ENCODE results near the gene EVI2A. TPM values are rescaled to one million over a fixed set of nuclear protein-coding genes. Genes with fewer than 3 reads are reported as not detected.

The EVI2A gene
- total and polyA plus RNA-seq, 10 of the 15 experiments (the other 5 are each of a cell fraction or from before 2014, with no cell fraction given) = 4.6 to 78.3 (median 25.7) TPM

DNA sequence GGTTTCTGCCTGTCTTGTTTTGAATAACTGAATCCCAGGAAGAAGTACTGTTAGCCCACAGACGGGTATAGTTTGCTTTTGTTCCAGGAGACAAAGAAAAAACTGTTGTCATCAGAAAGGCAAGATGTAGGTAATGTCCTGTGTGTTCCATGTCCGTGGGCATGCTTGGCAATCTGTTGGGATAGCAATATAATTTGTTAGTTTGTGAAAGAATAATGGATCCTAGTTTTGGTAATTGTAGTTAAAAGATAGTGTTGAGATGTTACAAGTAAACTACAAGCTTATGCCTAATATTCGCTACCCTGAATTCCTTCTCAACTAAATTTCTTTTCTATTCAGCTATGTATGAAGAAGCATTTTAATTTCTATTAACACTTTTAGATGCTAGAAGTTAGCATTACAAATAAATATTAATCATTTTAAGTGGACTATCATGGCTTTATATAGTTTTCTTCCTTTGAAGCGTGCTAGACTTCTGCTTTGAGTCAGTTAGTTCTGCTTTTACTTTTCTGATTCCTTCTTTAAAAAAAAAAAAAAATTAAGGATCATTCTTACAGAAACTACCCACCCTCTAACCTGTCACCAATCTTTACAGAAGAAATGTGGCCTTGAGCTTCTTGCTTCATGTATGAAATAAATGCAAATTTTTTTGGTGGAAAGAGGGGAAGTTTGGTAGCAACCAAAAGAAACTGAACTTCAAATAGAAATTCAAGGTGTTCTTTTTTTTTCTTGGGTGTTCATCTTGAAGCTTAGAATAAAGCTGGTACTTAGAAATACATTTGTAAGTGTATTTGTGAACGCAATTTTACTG lies 2.4 kb downstream of the EVI2A start (continued):
- TF ChIP-seq, protein P1, sequence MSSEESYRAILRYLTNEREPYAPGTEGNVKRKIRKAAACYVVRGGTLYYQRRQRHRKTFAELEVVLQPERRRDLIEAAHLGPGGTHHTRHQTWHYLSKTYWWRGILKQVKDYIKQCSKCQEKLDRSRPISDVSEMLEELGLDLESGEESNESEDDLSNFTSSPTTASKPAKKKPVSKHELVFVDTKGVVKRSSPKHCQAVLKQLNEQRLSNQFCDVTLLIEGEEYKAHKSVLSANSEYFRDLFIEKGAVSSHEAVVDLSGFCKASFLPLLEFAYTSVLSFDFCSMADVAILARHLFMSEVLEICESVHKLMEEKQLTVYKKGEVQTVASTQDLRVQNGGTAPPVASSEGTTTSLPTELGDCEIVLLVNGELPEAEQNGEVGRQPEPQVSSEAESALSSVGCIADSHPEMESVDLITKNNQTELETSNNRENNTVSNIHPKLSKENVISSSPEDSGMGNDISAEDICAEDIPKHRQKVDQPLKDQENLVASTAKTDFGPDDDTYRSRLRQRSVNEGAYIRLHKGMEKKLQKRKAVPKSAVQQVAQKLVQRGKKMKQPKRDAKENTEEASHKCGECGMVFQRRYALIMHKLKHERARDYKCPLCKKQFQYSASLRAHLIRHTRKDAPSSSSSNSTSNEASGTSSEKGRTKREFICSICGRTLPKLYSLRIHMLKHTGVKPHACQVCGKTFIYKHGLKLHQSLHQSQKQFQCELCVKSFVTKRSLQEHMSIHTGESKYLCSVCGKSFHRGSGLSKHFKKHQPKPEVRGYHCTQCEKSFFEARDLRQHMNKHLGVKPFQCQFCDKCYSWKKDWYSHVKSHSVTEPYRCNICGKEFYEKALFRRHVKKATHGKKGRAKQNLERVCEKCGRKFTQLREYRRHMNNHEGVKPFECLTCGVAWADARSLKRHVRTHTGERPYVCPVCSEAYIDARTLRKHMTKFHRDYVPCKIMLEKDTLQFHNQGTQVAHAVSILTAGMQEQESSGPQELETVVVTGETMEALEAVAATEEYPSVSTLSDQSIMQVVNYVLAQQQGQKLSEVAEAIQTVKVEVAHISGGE (CRISPR knock-in tag; IDR thresholded peaks at IDR 0.05) = no peak
- TF ChIP-seq NR2C1 (IDR thresholded peaks at IDR 0.05) (no peak), PML (IDR thresholded peaks at IDR 0.05; ENCODE audit: low read length) (0 out of 2 replicates have a peak, but pooled peaks have one; percentile 45), YBX1 (IDR thresholded peaks at IDR 0.05) (no peak), RAD21 (IDR thresholded peaks at IDR 0.05; ENCODE audit: insufficient read depth, low read depth, low read length) (no peak), GATAD2B (conservative IDR thresholded peaks at IDR 0.05; ENCODE audit: low read depth) (0 out of 2 replicates have a peak, but pooled peaks have one; percentile 12), HDAC2 (IDR thresholded peaks at IDR 0.05) (no peak), BACH1 (IDR thresholded peaks at IDR 0.05; ENCODE audit: borderline replicate concordance) (no peak), MYB (IDR thresholded peaks at IDR 0.05; ENCODE audit: borderline replicate concordance, low read depth, low read length) (no peak), JUNB (IDR thresholded peaks at IDR 0.05) (peak; percentile 95), SREBF1 (IDR thresholded peaks at IDR 0.05; ENCODE audit: low read length) (no peak), SUPT20H (IDR thresholded peaks at IDR 0.05; ENCODE audit: borderline replicate concordance, control insufficient read depth, low read depth, low read length) (no peak)
- TF ChIP-seq, protein P2, sequence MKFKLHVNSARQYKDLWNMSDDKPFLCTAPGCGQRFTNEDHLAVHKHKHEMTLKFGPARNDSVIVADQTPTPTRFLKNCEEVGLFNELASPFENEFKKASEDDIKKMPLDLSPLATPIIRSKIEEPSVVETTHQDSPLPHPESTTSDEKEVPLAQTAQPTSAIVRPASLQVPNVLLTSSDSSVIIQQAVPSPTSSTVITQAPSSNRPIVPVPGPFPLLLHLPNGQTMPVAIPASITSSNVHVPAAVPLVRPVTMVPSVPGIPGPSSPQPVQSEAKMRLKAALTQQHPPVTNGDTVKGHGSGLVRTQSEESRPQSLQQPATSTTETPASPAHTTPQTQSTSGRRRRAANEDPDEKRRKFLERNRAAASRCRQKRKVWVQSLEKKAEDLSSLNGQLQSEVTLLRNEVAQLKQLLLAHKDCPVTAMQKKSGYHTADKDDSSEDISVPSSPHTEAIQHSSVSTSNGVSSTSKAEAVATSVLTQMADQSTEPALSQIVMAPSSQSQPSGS (IDR thresholded peaks at IDR 0.05; ENCODE audit: low read length) = peak; percentile 69; the same call in 1 of the 2 replicates
- TF ChIP-seq, protein P3, sequence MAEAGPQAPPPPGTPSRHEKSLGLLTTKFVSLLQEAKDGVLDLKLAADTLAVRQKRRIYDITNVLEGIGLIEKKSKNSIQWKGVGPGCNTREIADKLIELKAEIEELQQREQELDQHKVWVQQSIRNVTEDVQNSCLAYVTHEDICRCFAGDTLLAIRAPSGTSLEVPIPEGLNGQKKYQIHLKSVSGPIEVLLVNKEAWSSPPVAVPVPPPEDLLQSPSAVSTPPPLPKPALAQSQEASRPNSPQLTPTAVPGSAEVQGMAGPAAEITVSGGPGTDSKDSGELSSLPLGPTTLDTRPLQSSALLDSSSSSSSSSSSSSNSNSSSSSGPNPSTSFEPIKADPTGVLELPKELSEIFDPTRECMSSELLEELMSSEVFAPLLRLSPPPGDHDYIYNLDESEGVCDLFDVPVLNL (IDR thresholded peaks at IDR 0.05; ENCODE audit: low read depth, low read length) = no peak
- TF ChIP-seq, protein P4, sequence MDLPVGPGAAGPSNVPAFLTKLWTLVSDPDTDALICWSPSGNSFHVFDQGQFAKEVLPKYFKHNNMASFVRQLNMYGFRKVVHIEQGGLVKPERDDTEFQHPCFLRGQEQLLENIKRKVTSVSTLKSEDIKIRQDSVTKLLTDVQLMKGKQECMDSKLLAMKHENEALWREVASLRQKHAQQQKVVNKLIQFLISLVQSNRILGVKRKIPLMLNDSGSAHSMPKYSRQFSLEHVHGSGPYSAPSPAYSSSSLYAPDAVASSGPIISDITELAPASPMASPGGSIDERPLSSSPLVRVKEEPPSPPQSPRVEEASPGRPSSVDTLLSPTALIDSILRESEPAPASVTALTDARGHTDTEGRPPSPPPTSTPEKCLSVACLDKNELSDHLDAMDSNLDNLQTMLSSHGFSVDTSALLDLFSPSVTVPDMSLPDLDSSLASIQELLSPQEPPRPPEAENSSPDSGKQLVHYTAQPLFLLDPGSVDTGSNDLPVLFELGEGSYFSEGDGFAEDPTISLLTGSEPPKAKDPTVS (IDR thresholded peaks at IDR 0.05; ENCODE audit: low read depth, low read length) = no peak
- TF ChIP-seq, protein P5, sequence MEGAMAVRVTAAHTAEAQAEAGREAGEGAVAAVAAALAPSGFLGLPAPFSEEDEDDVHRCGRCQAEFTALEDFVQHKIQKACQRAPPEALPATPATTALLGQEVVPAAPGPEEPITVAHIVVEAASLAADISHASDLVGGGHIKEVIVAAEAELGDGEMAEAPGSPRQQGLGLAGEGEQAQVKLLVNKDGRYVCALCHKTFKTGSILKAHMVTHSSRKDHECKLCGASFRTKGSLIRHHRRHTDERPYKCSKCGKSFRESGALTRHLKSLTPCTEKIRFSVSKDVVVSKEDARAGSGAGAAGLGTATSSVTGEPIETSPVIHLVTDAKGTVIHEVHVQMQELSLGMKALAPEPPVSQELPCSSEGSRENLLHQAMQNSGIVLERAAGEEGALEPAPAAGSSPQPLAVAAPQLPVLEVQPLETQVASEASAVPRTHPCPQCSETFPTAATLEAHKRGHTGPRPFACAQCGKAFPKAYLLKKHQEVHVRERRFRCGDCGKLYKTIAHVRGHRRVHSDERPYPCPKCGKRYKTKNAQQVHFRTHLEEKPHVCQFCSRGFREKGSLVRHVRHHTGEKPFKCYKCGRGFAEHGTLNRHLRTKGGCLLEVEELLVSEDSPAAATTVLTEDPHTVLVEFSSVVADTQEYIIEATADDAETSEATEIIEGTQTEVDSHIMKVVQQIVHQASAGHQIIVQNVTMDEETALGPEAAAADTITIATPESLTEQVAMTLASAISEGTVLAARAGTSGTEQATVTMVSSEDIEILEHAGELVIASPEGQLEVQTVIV (IDR thresholded peaks at IDR 0.05; ENCODE audit: borderline replicate concordance, partially characterized antibody) = no peak
- TF ChIP-seq, protein P6, sequence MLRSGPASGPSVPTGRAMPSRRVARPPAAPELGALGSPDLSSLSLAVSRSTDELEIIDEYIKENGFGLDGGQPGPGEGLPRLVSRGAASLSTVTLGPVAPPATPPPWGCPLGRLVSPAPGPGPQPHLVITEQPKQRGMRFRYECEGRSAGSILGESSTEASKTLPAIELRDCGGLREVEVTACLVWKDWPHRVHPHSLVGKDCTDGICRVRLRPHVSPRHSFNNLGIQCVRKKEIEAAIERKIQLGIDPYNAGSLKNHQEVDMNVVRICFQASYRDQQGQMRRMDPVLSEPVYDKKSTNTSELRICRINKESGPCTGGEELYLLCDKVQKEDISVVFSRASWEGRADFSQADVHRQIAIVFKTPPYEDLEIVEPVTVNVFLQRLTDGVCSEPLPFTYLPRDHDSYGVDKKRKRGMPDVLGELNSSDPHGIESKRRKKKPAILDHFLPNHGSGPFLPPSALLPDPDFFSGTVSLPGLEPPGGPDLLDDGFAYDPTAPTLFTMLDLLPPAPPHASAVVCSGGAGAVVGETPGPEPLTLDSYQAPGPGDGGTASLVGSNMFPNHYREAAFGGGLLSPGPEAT (IDR thresholded peaks at IDR 0.05; ENCODE audit: low read depth) = peak; percentile 52; the same call in 1 of the 2 replicates

All from GM12878 (cell line).